WTC11 (cell line): Measurements from ENCODE around the gene TMEM72. TPM values are rescaled to one million over a fixed set of nuclear protein-coding genes. Genes with fewer than 3 reads are reported as not detected.

Experiments used
- ATAC-seq: fragments of 200-7000 bp; cut with Tn5 transposase; 2 replicates; pipeline ENCODE4 v1.10.0; 2021; ENCODE audit warnings: mild to moderate bottlenecking, moderate library complexity
- CTCF ChIA-PET: fragments of 300-600 bp; sonication (Branson Sonifier 250); formaldehyde crosslinking; loops from one replicate; lab custom pipeline; 2021; ENCODE audit warnings: antibody characterized with exemption; lab: Charles Lee
- POLR2A ChIA-PET: fragments of 350-600 bp; sonication (Branson Sonifier 250); formaldehyde crosslinking; loops from one replicate; lab custom pipeline; 2021; ENCODE audit warnings: antibody characterized with exemption; lab: Charles Lee
- DNase-seq: peaks from one replicate; pipeline ENCODE4 v3.0.0; 2021; ENCODE audit warnings: low spot score
- H3K27ac Mint-ChIP-seq: 2 replicates; pipeline ENCODE4 v1.8.0; 2021; ENCODE audit warnings: mixed read lengths
- H3K27me3 Mint-ChIP-seq: 2 replicates; pipeline ENCODE4 v1.8.0; 2021; ENCODE audit warnings: low read depth, mild to moderate bottlenecking, moderate library complexity, mixed read lengths
- H3K36me3 Mint-ChIP-seq: 2 replicates; pipeline ENCODE4 v1.8.0; 2021; ENCODE audit warnings: mixed read lengths
- H3K4me1 Mint-ChIP-seq: 2 replicates; pipeline ENCODE4 v1.8.0; 2022; ENCODE audit warnings: mixed read lengths
- H3K4me3 Mint-ChIP-seq: 2 replicates; pipeline ENCODE4 v1.8.0; 2021; ENCODE audit warnings: mild to moderate bottlenecking, moderate library complexity, mixed read lengths
- H3K9me3 Mint-ChIP-seq: 2 replicates; pipeline ENCODE4 v1.8.0; 2021; ENCODE audit warnings: mixed read lengths
- CREB1 ChIP-seq: sonication (generic); formaldehyde crosslinking; IDR thresholded peaks from 2 replicates; pipeline ENCODE4 v1.8.0; 2023; ENCODE audit warnings: mild to moderate bottlenecking, missing genetic modification reagents
- ELF4 ChIP-seq: sonication (generic); formaldehyde crosslinking; IDR thresholded peaks from 2 replicates; pipeline ENCODE4 v1.8.1; 2022; ENCODE audit warnings: low read depth, mild to moderate bottlenecking, moderate library complexity, missing genetic modification reagents
- ETV6 ChIP-seq: sonication (generic); formaldehyde crosslinking; IDR thresholded peaks from 2 replicates; pipeline ENCODE4 v1.8.1; 2022; ENCODE audit warnings: mild to moderate bottlenecking, missing genetic modification reagents
- IRF2 ChIP-seq: sonication (generic); formaldehyde crosslinking; IDR thresholded peaks from 2 replicates; pipeline ENCODE4 v1.8.0; 2022; ENCODE audit warnings: low read depth, missing genetic modification reagents, borderline replicate concordance
- MYBL2 ChIP-seq: sonication (generic); formaldehyde crosslinking; IDR thresholded peaks from 2 replicates; pipeline ENCODE4 v1.8.1; 2023; ENCODE audit warnings: mild to moderate bottlenecking, moderate library complexity, missing genetic modification reagents
- NFE2L1 ChIP-seq: sonication (generic); formaldehyde crosslinking; IDR thresholded peaks from 2 replicates; pipeline ENCODE4 v1.8.1; 2023; ENCODE audit warnings: missing genetic modification reagents
- NR1H2 ChIP-seq: sonication (generic); formaldehyde crosslinking; IDR thresholded peaks from 2 replicates; pipeline ENCODE4 v1.9.0; 2021; ENCODE audit warnings: mild to moderate bottlenecking, moderate library complexity, missing genetic modification reagents
- OVOL2 ChIP-seq: fragments of 250-450 bp; sonication (Bioruptor Pico); IDR thresholded peaks from 2 replicates; pipeline ENCODE4 v1.9.0; 2021; ENCODE audit warnings: mild to moderate bottlenecking, borderline replicate concordance
- PRRX2 ChIP-seq: fragments of 250-450 bp; sonication (Bioruptor Pico); IDR thresholded peaks from 2 replicates; pipeline ENCODE4 v1.8.0; 2021; ENCODE audit warnings: mild to moderate bottlenecking
- RORB ChIP-seq: fragments of 250-450 bp; sonication (Bioruptor Pico); IDR thresholded peaks from 2 replicates; pipeline ENCODE4 v1.9.0; 2021; ENCODE audit warnings: mild to moderate bottlenecking
- TEAD4 ChIP-seq: sonication (generic); formaldehyde crosslinking; IDR thresholded peaks from 2 replicates; pipeline ENCODE4 v1.8.0; 2022; ENCODE audit warnings: mild to moderate bottlenecking, missing genetic modification reagents
- ZNF219 ChIP-seq: sonication (generic); formaldehyde crosslinking; IDR thresholded peaks from 2 replicates; pipeline ENCODE4 v1.8.0; 2023; ENCODE audit warnings: missing genetic modification reagents, mild to moderate bottlenecking, borderline replicate concordance
- ZNF232 ChIP-seq: sonication (generic); formaldehyde crosslinking; IDR thresholded peaks from 2 replicates; pipeline ENCODE4 v1.8.0; 2022; ENCODE audit warnings: mild to moderate bottlenecking, missing genetic modification reagents
- total RNA-seq: library from RNA; stranded (reverse); gene quantifications from 3 replicates; pipeline ENCODE4 v1.2.3, GENCODE V29; 2021
- TF ChIP-seq, protein P1 (sequence below): sonication (generic); formaldehyde crosslinking; IDR thresholded peaks from 2 replicates; pipeline ENCODE4 v1.8.0; 2023; ENCODE audit warnings: missing genetic modification reagents
- TF ChIP-seq, protein P2 (sequence below): sonication (generic); formaldehyde crosslinking; conservative IDR thresholded peaks from 2 replicates; pipeline ENCODE4 v1.8.1; 2023; ENCODE audit warnings: mild to moderate bottlenecking, low read depth, missing genetic modification reagents, moderate library complexity
- TF ChIP-seq, protein P3 (sequence below): fragments of 250-450 bp; sonication (Bioruptor Pico); IDR thresholded peaks from 2 replicates; pipeline ENCODE4 v1.9.0; 2021; ENCODE audit warnings: mild to moderate bottlenecking
- TF ChIP-seq, protein P4 (sequence below): sonication (generic); formaldehyde crosslinking; IDR thresholded peaks from 2 replicates; pipeline ENCODE4 v1.8.1; 2022; ENCODE audit warnings: mild to moderate bottlenecking, moderate library complexity, missing genetic modification reagents
- TF ChIP-seq, protein P5 (sequence below): sonication (generic); formaldehyde crosslinking; IDR thresholded peaks from 2 replicates; pipeline ENCODE4 v1.8.1; 2022; ENCODE audit warnings: low read depth, missing genetic modification reagents, borderline replicate concordance
- TF ChIP-seq, protein P6 (sequence below): fragments of 250-450 bp; sonication (Bioruptor Pico); IDR thresholded peaks from 2 replicates; pipeline ENCODE4 v1.9.0; 2021; ENCODE audit warnings: mild to moderate bottlenecking, borderline replicate concordance

Gene TMEM72
- total RNA-seq, 1 experiment from 2014 or later, result not detected

DNA sequence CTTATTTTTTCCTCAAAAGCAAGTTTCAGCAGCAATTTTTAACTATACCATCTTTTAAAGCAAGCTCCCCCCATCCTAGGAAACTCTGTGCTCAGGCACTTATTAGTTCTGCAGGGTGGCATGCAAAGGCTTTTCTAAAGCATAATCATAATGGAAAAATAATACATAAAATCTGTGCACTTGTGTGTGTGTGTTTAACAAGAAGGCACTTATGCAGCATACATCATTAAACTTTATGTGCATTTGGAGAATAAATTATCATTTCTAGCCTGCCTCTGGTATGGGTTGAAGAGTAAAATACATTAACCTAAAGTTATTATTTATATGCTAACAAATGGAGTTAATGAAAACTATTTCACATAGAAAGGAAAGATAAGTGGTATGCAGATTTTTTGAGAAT lies 42.9 kb downstream of the TMEM72 start:
- Mint-ChIP-seq H3K4me1 (peaks cover 34% of the 10 kb centered on the region), H3K9me3 (peaks cover 5% of the 10 kb centered on the region; the same call in 1 of the 2 replicates)
- TF ChIP-seq, protein P1, sequence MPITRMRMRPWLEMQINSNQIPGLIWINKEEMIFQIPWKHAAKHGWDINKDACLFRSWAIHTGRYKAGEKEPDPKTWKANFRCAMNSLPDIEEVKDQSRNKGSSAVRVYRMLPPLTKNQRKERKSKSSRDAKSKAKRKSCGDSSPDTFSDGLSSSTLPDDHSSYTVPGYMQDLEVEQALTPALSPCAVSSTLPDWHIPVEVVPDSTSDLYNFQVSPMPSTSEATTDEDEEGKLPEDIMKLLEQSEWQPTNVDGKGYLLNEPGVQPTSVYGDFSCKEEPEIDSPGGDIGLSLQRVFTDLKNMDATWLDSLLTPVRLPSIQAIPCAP (CRISPR knock-in tag), result no peak
- no peak for TF ChIP-seq NFE2L1 (CRISPR knock-in tag)
- TF ChIP-seq, protein P2, sequence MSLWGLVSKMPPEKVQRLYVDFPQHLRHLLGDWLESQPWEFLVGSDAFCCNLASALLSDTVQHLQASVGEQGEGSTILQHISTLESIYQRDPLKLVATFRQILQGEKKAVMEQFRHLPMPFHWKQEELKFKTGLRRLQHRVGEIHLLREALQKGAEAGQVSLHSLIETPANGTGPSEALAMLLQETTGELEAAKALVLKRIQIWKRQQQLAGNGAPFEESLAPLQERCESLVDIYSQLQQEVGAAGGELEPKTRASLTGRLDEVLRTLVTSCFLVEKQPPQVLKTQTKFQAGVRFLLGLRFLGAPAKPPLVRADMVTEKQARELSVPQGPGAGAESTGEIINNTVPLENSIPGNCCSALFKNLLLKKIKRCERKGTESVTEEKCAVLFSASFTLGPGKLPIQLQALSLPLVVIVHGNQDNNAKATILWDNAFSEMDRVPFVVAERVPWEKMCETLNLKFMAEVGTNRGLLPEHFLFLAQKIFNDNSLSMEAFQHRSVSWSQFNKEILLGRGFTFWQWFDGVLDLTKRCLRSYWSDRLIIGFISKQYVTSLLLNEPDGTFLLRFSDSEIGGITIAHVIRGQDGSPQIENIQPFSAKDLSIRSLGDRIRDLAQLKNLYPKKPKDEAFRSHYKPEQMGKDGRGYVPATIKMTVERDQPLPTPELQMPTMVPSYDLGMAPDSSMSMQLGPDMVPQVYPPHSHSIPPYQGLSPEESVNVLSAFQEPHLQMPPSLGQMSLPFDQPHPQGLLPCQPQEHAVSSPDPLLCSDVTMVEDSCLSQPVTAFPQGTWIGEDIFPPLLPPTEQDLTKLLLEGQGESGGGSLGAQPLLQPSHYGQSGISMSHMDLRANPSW (CRISPR knock-in tag), result no peak
- no peak for TF ChIP-seq ZNF219
- TF ChIP-seq, protein P3, sequence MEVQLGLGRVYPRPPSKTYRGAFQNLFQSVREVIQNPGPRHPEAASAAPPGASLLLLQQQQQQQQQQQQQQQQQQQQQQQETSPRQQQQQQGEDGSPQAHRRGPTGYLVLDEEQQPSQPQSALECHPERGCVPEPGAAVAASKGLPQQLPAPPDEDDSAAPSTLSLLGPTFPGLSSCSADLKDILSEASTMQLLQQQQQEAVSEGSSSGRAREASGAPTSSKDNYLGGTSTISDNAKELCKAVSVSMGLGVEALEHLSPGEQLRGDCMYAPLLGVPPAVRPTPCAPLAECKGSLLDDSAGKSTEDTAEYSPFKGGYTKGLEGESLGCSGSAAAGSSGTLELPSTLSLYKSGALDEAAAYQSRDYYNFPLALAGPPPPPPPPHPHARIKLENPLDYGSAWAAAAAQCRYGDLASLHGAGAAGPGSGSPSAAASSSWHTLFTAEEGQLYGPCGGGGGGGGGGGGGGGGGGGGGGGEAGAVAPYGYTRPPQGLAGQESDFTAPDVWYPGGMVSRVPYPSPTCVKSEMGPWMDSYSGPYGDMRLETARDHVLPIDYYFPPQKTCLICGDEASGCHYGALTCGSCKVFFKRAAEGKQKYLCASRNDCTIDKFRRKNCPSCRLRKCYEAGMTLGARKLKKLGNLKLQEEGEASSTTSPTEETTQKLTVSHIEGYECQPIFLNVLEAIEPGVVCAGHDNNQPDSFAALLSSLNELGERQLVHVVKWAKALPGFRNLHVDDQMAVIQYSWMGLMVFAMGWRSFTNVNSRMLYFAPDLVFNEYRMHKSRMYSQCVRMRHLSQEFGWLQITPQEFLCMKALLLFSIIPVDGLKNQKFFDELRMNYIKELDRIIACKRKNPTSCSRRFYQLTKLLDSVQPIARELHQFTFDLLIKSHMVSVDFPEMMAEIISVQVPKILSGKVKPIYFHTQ, result no peak
- no peak for TF ChIP-seq IRF2
- no peak for TF ChIP-seq NR1H2
- no peak for TF ChIP-seq PRRX2 (CRISPR knock-in tag)
- TF ChIP-seq, protein P4, sequence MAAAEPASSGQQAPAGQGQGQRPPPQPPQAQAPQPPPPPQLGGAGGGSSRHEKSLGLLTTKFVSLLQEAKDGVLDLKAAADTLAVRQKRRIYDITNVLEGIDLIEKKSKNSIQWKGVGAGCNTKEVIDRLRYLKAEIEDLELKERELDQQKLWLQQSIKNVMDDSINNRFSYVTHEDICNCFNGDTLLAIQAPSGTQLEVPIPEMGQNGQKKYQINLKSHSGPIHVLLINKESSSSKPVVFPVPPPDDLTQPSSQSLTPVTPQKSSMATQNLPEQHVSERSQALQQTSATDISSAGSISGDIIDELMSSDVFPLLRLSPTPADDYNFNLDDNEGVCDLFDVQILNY (CRISPR knock-in tag), result no peak
- TF ChIP-seq, protein P5, sequence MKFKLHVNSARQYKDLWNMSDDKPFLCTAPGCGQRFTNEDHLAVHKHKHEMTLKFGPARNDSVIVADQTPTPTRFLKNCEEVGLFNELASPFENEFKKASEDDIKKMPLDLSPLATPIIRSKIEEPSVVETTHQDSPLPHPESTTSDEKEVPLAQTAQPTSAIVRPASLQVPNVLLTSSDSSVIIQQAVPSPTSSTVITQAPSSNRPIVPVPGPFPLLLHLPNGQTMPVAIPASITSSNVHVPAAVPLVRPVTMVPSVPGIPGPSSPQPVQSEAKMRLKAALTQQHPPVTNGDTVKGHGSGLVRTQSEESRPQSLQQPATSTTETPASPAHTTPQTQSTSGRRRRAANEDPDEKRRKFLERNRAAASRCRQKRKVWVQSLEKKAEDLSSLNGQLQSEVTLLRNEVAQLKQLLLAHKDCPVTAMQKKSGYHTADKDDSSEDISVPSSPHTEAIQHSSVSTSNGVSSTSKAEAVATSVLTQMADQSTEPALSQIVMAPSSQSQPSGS, result no peak
- TF ChIP-seq OVOL2 (CRISPR knock-in tag), result no peak
- TF ChIP-seq CREB1 (CRISPR knock-in tag), result no peak
- TF ChIP-seq ZNF232 (CRISPR knock-in tag), result no peak
- TF ChIP-seq RORB (CRISPR knock-in tag), result no peak
- no peak for TF ChIP-seq ELF4 (CRISPR knock-in tag)
- no peak for TF ChIP-seq MYBL2 (CRISPR knock-in tag)
- TF ChIP-seq, all 79 proteins: peak for 0
- H3K36me3 Mint-ChIP-seq, result peaks cover 9% of the 10 kb centered on the region
- no peak for ATAC-seq
- H3K4me3 Mint-ChIP-seq, result no peak overlapping the region
- no peaks in the 10 kb centered on the region for H3K27me3 Mint-ChIP-seq
- CTCF ChIA-PET, result interaction anchor here (1.4 to 2.4 kb wide), 2 partner anchors 12 to 21 kb away, joined by 5 to 9 read pairs; no protein-coding TSS in a partner anchor
- POLR2A ChIA-PET, result no interaction called here
- no peak overlapping the region for H3K27ac Mint-ChIP-seq
- no peak for DNase-seq

DNA sequence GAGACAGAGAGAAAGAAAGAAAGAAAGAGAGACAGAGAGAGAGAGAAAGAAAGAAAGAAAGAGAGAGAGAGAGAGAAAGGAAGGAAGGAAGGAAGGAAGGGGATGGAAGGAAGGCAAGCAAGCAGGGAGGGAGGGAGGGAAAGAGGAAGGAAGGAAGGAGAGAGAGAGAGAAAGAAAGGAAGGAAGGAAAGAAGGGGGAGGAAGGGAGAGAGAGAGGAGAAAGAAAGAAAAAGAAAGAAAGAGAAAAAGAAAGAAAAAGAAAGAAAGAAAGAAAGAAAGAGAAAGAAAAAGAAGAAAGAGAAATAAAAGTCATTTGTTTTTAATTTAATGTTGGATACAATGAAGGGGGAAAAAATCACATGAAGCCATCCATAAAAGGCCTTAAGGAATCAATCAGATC lies 43.8 kb downstream of the TMEM72 start:
- Mint-ChIP-seq H3K9me3 (peaks cover 5% of the 10 kb centered on the region; the same call in 1 of the 2 replicates), H3K4me3 (no peak overlapping the region), H3K27me3 (peaks cover 2% of the 10 kb centered on the region; the same call in 1 of the 2 replicates), H3K27ac (no peak overlapping the region), H3K4me1 (peaks cover 26% of the 10 kb centered on the region), H3K36me3 (peaks cover 9% of the 10 kb centered on the region)
- ChIA-PET POLR2A (no interaction called here), CTCF (interaction anchor here (1.4 kb wide), 1 partner anchor 22 kb away, joined by 5 read pairs; no protein-coding TSS in a partner anchor)
- no peak for TF ChIP-seq TEAD4
- TF ChIP-seq ETV6 (CRISPR knock-in tag), result no peak
- TF ChIP-seq, protein P6, sequence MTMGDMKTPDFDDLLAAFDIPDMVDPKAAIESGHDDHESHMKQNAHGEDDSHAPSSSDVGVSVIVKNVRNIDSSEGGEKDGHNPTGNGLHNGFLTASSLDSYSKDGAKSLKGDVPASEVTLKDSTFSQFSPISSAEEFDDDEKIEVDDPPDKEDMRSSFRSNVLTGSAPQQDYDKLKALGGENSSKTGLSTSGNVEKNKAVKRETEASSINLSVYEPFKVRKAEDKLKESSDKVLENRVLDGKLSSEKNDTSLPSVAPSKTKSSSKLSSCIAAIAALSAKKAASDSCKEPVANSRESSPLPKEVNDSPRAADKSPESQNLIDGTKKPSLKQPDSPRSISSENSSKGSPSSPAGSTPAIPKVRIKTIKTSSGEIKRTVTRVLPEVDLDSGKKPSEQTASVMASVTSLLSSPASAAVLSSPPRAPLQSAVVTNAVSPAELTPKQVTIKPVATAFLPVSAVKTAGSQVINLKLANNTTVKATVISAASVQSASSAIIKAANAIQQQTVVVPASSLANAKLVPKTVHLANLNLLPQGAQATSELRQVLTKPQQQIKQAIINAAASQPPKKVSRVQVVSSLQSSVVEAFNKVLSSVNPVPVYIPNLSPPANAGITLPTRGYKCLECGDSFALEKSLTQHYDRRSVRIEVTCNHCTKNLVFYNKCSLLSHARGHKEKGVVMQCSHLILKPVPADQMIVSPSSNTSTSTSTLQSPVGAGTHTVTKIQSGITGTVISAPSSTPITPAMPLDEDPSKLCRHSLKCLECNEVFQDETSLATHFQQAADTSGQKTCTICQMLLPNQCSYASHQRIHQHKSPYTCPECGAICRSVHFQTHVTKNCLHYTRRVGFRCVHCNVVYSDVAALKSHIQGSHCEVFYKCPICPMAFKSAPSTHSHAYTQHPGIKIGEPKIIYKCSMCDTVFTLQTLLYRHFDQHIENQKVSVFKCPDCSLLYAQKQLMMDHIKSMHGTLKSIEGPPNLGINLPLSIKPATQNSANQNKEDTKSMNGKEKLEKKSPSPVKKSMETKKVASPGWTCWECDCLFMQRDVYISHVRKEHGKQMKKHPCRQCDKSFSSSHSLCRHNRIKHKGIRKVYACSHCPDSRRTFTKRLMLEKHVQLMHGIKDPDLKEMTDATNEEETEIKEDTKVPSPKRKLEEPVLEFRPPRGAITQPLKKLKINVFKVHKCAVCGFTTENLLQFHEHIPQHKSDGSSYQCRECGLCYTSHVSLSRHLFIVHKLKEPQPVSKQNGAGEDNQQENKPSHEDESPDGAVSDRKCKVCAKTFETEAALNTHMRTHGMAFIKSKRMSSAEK, result no peak
- DNase-seq (no peak), ATAC-seq (no peak)
